Skin epidermis (tissue), 12 donors: ENCODE measurements around the gene VPS13D.

Source experiments
- H3K27ac ChIP-seq, 21 experiments: fragments of 200-600 bp; sonication (generic) in 11 of 21; one replicate each; pipeline ENCODE4 v1.5.0; 2020; ENCODE audit warnings: mild to moderate bottlenecking in 3 of 21, inconsistent platforms in 2 of 21, moderate library complexity in 2 of 21
- H3K4me3 ChIP-seq, 7 experiments: fragments of 200-600 bp; sonication (generic) in 2 of 7; one replicate each; pipeline ENCODE4 v1.5.0; 2020; ENCODE audit warnings: inconsistent platforms in 2 of 7, mild to moderate bottlenecking in 2 of 7, moderate library complexity in 1 of 7

Gene VPS13D

GRCh38 chr1:12411098-12411497, 181.3 kb downstream of the VPS13D start:
- Histone ChIP-seq H3K27ac (no peak overlapping the region), H3K4me3 (no peak overlapping the region)

GRCh38 chr1:12411747-12412146, 181.9 kb downstream of the VPS13D start:
- Histone ChIP-seq H3K27ac (no peak overlapping the region), H3K4me3 (no peak overlapping the region)

GRCh38 chr1:12412439-12412838, 182.6 kb downstream of the VPS13D start:
- H3K27ac ChIP-seq = no peak overlapping the region

GRCh38 chr1:12413664-12414410, 184.0 kb downstream of the VPS13D start:
- Histone ChIP-seq H3K27ac (no peak overlapping the region), H3K4me3 (no peak overlapping the region)

More at GRCh38 chr1:12412439-12412838, 182.6 kb downstream of the VPS13D start:
- no peak overlapping the region for H3K4me3 ChIP-seq

GRCh38 chr1:12414444-12415018, 184.7 kb downstream of the VPS13D start:
- Histone ChIP-seq H3K27ac (no peak overlapping the region), H3K4me3 (no peak overlapping the region)

- H3K4me3 ChIP-seq = no peak overlapping the region
- H3K27ac ChIP-seq = no peak overlapping the region
Observed at GRCh38 chr1:12415038-12415466, 185.2 kb downstream of the VPS13D start.

- Histone ChIP-seq H3K4me3 (no peak overlapping the region), H3K27ac (no peak overlapping the region)
Observed at GRCh38 chr1:12416101-12416500, 186.3 kb downstream of the VPS13D start.

- Histone ChIP-seq H3K27ac (no peak overlapping the region), H3K4me3 (no peak overlapping the region)
Observed at GRCh38 chr1:12416744-12417143, 186.9 kb downstream of the VPS13D start.

GRCh38 chr1:12417389-12417788, 187.6 kb downstream of the VPS13D start:
- Histone ChIP-seq H3K27ac (no peak overlapping the region), H3K4me3 (no peak overlapping the region)

GRCh38 chr1:12420171-12420570, 190.3 kb downstream of the VPS13D start:
- no peak overlapping the region for H3K27ac ChIP-seq
- no peak overlapping the region for H3K4me3 ChIP-seq

- peak overlapping the region in 2 of 21 experiments; percentile 64 to 75 for H3K27ac ChIP-seq
- no peak overlapping the region for H3K4me3 ChIP-seq
Observed at GRCh38 chr1:12422488-12422887, 192.7 kb downstream of the VPS13D start.

GRCh38 chr1:12424087-12424529, 194.3 kb downstream of the VPS13D start:
- Histone ChIP-seq H3K27ac (peak overlapping the region in 10 of 21 experiments; percentile 21 to 79 (median 53)), H3K4me3 (no peak overlapping the region)

GRCh38 chr1:12424793-12425192, 195.0 kb downstream of the VPS13D start:
- Histone ChIP-seq H3K4me3 (no peak overlapping the region), H3K27ac (peak overlapping the region in 6 of 21 experiments; percentile 26 to 79 (median 58))

GRCh38 chr1:12426030-12426429, 196.2 kb downstream of the VPS13D start:
- Histone ChIP-seq H3K27ac (peak overlapping the region in 3 of 21 experiments; percentile 14 to 54 (median 54)), H3K4me3 (no peak overlapping the region)

GRCh38 chr1:12428334-12428733, 198.5 kb downstream of the VPS13D start:
- H3K27ac ChIP-seq = no peak overlapping the region
- H3K4me3 ChIP-seq = no peak overlapping the region

- Histone ChIP-seq H3K4me3 (no peak overlapping the region), H3K27ac (no peak overlapping the region)
Observed at GRCh38 chr1:12430525-12430924, 200.7 kb downstream of the VPS13D start.

- Histone ChIP-seq H3K27ac (peak overlapping the region in 3 of 21 experiments; percentile 9 to 82 (median 79)), H3K4me3 (no peak overlapping the region)
Observed at GRCh38 chr1:12432897-12433296, 203.1 kb downstream of the VPS13D start.

GRCh38 chr1:12433323-12434053, 203.7 kb downstream of the VPS13D start:
- Histone ChIP-seq H3K27ac (peak overlapping the region in 12 of 21 experiments; percentile 15 to 82 (median 52)), H3K4me3 (no peak overlapping the region)

- Histone ChIP-seq H3K4me3 (no peak overlapping the region), H3K27ac (peak overlapping the region in 12 of 21 experiments; percentile 8 to 82 (median 52))
Observed at GRCh38 chr1:12434174-12434573, 204.3 kb downstream of the VPS13D start.

GRCh38 chr1:12434686-12435085, 204.9 kb downstream of the VPS13D start:
- no peak overlapping the region for H3K4me3 ChIP-seq
- H3K27ac ChIP-seq = peak overlapping the region in 10 of 21 experiments; percentile 8 to 82 (median 66)
